Ovary (tissue), 3 donors: ENCODE data around the gene KLF1.
"Not testable (repeated sequence)": the region's sequence is repeated elsewhere in the genome, so short reads cannot be mapped to it uniquely, and the experiment has no call there.

Experiments
- CTCF ChIP-seq, 3 donors: fragments of 450-650 bp in 2 of 3; fragments of 200-600 bp in 1 of 3; IDR thresholded peaks; one replicate each; pipeline versions ENCODE4 v1.5.1 to v1.8.0; 2016 to 2022; ENCODE audit warnings: antibody characterized with exemption in 3 of 3, mild to moderate bottlenecking in 1 of 3
- POLR2A ChIP-seq: fragments of 450-650 bp; IDR thresholded peaks from one replicate; pipeline ENCODE4 v1.6.1; 2017; ENCODE audit warnings: antibody characterized with exemption, mild to moderate bottlenecking, moderate library complexity
- donor health status: DM: no; HTN: no; CAD: no.

- not testable (repeated sequence) for TF ChIP-seq CTCF (IDR thresholded peaks at IDR 0.05); POLR2A
These were observed 40.4 kb downstream of the KLF1 start for GRCh38 chr19:12846613-12847012.
